ENCODE results near the gene HDAC9.

HDAC9 gene

DNA sequence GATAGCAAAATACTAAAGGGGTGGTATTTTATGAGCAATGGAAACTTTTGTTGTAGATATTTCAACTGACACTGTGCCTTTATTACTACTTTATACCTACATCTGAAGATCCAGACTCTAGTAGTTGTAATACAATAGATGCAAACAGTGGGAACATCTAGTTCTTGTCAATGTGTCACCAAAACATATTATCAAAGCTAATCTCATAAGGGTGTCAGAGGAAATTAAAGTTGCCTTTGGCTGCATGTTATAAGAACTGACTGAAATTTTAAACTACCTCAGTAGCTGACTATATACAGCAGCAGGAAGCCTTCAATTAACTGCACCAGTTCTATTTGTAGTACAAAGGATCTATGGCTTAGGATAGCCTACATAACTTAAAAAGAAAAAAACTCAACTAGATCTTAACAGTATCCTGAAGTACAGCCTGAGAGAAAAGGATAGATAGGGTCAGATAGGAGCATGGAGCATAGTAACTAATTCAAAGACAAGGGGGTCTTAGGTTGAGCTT lies 30.9 kb downstream of the HDAC9 start:
- DNase-seq: no peak

DNA sequence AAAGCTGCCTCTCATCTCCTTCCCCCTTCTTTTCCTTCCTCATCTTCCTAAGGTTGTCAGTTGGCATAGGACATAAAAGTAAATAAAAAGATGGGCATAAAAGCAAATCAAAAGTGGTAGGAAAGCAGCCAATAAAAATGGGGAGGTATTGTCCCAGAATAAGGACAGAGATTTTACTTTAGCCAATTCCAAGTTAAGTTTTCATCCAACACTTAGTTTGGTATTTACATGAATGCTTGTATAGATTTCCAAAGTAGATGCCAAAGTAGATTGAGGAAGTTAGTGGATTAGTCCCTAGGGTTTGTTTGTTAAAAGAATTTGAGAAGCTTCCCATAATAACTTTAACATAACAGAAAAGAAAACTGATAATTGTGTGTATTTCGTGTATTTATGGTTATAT lies 33.7 kb downstream of the HDAC9 start:
- no peak for DNase-seq

DNA sequence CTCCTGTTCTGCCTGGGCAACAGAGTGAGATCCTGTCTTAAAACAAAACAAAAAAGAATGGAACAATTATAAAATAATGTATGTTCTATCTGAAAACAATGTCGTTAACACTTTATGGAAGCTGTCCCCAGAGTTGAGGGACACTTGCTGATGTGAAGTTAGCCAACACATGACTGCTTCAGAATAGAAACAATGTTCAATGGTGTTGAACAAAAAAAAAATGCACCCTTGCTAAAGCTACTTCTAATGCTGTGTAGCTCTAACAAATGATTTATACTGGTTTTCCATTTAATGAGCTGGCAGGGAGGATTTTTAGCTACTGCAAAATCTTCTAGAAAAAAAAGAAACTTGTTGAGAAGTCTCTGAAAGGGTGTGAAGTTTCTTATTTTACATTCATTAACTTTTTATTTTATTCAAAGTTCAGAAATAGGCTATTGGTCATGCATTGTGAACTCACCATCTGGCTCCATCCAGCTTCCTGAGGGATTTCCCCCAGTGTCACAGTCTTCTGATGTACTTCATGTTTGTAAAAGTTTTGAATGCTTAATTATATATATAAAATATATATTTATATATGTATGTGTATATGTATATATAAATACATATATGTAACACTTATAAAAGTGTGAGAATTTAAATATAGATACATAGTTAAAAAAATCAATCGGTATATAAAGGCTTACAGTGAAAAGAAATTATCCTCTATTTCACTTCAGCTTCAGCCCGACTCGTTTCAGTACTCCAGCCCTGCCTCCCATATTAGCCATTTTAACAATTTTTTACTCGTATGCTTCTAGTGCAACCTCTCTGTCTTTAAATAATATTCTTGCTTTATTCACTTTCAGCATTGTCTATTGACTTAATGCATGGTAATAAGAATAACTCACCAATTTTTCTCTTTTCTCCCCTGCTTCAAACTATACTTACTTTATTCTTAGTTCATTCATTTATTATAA lies 35.0 kb downstream of the HDAC9 start:
- no peak for DNase-seq

DNA sequence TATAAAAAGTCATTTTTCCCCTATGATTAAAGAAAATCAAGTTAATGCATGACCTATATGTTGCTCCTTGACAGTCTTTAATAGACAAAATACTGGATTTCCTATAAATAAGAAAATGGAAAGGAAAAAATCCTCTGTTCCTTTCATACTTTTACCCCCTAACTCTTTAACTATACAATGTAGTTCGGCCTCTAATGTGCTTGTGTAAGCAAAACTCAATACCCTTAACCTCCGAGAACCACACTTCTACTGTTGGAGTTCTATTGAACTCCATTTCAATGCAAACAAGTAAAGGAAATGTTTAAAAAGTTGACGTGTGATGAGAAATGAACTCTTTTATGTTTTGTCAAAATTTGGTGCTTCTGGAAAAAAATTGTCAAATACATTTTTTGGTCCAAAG lies 36.0 kb downstream of the HDAC9 start:
- DNase-seq: no peak

DNA sequence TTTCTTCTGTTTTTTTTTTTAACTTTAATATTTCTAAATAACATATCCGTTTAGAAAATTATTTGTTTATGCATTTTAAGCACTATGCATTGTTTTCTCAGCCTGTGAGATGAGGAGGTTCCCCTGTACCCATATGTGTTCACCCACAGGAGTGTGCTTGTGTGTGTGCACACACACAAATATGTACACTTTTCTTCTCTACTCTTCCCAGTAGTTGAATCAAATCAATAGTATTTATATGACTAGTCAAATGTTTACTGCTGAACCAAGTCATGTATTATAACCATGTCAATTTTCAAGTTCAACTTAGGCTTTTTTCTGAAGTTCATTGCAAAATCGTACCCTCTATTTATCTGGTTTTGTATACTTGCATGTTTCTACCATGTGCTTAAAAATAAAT lies 37.3 kb downstream of the HDAC9 start:
- DNase-seq: no peak

DNA sequence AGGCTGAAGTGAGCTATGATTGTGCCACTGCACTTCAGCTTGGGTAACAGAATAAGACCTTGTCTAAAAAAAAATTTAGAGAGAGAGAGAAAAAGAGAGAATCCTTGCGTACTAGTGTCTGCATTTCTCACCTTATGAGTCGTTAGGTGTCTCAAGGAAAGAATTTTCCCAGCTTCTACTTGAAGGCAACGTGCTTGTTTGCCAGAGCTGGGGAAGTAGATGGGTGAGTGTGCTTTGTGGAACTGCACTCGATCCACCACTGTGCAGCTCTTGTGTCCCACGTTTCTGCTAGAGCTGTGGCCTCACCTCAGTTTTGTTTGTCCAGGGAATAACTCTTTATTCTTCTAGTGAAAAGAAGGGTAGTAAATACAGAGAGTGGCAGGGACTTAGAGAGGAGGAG lies 38.9 kb downstream of the HDAC9 start:
- no peak for DNase-seq

DNA sequence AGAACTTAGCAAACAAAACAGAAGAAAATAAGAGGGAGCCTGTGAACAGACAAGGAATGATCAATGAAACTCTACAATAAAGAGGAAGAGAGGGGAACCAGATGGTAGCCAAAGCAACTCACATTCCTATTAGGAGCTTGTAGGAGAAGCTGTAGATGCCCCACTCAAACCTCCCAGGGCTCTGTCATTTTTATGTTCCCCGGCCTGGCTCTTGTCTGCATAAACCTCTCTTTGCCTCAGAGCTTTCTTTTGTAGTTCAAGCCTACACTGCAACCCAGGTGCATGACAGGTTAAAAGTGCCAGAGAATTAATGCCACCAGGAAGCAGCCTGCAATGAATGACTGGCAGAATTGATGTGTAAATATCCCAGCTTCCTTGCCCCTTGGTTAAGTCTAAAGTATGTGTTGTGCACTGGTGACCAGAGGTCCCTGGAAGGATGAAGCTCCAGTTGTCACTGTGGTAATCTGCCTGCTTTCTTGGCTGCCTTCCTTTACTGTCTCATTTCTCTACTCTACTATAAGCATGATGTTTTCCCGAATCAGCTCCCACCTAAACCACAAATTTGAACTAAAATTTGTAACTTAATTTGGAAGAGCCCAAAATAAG lies 40.4 kb downstream of the HDAC9 start:
- no peak for DNase-seq

DNA sequence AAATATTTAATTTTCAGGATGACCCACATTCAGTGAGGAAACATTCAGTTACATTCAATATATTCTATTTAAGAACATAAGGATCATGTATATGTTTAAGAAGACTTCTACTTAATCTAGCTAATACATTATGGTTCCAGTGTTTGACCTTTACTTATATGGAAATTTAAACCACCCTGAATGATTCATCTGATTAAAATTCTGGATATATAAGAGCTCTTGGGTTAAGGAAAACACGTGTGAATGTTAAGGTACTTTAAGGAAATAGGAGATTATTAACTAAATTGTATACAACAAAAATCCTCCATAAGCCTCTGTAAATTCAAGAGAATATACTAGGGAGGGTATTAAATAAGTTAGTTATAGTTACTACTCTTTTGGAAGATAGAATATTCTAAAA lies 40.9 kb downstream of the HDAC9 start:
- no peak for DNase-seq

DNA sequence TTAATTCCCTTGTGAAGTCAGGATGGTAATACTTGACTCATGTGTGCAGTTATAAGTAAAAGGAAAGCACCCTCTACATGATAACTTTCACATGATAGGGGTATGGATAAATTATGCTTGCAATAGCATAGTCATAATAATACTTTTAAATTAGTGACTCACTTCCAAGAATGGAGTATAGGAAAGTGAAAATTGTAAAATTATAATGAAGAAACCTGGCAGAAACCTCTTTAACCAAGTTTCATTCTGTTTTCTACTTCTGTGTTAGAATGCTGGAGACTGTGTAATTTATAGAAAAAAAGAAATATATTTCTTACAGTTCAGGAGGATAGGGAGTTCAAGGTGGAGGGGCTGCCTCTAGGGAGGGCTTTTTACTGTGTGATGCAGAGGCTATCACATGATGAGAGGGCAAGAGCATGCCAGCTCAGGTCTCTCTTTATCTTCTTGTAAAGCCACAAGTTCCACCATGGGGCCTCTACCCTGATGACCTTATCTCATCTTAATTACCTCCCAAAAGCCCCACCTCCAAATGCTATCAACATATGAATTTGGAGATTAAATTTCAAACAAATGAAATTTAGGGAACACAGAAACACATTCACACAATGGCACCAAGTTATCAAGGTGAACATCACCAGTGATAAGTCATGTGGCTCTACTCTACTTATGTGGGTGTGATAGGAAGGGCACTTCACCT lies 43.2 kb downstream of the HDAC9 start:
- DNase-seq: no peak

DNA sequence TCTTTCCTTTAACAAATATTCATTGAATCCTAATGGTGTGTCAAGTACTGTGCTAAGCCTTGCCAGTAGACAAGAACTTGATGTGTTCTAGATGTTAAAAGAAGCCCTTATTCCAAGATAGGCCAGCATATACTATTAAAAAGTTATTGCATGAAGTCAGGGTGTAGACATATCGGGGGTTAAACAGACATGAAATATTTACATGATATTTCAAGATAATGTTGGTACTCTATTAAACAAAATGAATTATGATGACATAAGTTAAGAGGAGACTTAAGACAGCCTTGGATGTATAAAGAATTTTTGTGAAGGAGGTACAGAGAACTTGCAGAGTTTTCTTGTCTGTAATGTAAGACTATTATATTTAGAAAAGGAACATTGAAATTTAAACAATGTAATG lies 44.8 kb downstream of the HDAC9 start:
- no peak for DNase-seq

DNA sequence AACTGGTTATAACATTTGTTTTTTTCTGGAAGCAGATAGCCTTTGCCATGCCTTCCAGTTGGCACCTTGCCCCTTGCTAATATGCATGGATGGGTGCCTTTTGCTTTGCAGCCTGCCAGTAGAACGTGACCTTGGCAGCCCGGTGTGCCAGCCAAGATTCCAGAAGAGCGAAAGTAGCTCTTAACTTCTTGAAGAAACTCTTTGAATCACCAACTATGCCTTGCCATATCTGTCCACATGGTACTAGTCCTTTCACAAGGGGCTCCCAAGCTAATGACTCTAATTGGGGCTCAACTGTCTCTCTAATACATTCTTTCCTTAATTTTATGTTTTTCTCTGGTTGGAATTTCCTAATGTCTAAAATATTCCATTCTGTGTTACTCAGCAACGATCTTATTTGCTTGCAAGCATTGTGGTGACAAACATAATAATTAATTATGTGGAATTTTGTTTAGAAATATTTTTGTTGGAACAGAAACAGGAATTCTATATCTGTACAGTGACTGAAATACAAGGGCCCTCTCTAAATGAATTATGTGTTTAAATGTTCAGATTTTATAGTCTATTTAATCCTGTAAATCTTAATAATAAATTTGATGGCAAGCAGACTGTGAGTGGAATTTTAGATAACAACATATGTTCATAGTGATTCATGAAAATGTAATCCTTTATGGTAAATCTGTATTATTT lies 45.8 kb downstream of the HDAC9 start:
- DNase-seq: peak; percentile 56

DNA sequence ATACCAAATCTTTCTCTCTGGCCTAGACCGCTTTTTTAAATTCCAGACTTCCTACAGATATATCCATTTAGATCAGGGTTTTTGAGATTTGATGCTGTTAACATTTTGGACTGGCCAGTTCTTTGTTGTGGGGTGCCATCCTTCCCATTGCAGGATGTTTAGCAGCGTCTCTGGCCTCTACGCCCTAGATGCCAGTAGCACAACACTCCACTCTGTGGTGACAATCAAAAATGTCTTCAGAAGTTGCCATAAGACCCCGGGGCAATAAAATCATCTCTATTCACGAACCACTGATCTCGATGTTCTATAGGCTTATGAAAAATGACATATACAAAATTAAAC lies 46.3 kb downstream of the HDAC9 start:
- DNase-seq: no peak

DNA sequence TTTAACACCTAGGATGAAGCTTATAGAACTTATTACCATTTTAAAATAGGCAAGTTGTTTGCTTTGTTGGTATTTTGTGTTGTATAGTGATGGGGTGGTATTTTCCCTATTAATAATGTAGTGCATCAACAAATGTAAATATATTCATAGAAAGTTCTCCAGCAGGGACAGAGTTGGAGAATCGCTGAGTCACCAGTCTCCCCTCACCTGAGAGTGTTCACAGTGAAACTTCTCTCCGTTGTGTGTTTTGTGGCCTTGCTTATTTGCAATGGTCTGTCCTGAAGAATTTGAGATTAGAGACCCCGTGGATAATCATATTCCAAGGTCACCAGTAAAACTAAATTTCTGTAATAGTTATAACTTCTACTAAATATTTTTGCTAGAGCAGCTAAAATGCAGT lies 51.0 kb downstream of the HDAC9 start:
- DNase-seq: no peak

DNA sequence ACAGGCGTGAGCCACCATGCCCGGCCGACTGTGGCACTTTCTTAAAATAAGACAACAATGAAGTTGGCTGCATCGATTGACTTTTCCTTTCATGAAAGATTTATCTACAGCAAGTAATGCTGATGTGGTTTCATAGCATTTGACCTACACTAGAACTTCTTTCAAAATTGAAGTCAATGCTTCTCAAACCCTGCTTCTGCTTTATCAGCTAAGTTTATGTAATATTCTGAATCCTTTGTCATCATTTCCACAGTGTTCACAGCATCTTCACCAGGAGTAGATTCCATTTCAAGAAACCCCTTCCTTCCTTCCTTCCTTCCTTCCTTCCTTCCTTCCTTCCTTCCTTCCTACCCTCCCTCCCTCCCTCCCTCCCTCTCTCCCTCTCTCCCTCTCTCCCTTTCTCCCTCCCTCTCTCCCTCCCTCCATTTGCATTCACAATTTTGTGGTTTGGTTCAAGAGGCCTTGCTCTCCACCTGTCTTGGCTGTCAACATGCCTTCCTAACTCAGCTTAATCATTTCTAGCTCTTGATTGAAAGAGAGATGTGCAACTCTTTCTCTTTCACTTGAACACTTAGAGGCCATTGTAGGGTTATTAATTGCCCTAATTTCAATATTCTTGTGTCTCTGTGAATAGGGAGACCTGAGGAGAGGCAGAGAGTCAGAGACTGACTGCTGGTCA lies 52.1 kb downstream of the HDAC9 start:
- no peak for DNase-seq

DNA sequence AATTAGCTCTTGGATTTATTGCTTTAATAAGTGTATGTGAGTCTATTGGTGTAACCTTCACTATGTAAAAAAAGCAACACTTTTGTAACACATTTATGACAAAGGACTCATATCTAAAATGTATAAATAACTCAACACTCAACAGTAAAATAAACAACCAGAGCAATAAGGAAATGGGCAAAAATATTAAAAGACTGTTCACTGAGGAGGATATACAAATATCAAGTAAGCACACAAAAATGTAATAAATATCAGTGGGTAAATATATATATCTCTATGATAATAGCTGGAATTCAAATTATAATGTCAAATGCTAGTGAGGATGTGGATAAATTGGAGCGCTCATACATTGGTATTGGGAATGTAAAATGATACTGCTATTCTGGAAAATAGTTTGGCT lies 53.0 kb downstream of the HDAC9 start:
- no peak for DNase-seq

DNA sequence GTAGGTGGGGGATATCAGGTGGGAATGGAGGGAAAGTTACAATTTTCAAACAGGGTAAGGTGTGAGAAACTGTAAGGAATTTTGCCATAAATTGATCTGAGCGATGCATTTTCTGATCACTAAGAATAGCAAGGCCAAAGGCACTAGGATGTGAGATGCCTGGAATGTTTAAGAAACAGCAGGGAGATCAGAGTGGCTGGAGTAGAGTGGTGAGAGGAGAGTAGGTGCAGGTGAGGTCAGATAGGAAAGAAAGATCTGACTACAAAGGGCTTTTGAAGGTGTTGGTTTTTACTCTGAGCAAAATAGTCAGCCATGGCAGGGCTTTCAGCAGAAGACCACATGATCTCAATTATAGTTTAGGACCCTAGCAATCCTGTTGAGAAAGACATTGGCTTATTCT lies 55.0 kb downstream of the HDAC9 start:
- DNase-seq: no peak

DNA sequence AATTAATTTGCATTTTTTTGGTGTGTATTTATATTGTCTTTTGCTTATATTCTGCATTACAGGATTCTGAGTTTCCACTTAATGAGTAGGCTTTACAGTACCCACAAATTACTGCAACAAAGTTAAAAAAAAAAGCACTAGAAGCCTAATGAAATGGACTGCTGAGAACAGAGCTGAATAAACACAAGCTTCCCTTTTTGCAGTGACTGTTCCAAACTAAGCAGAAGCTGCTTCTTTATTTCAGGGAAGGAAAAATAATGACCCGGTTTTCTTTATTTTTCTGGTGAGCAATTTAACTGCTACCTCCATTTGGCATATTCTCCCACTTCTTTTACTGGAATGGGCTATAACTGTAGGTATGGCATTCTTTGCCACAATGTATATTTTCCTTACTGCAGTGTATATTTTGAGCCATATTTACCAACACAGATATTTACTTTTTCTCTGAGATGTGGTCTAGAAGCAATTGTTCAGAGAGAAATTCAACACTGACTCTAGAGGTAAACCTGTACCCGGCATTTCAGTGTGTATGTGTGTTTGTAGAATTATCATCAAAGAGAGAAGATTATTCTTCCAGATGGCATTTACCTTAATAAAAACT lies 56.9 kb downstream of the HDAC9 start:
- no peak for DNase-seq

DNA sequence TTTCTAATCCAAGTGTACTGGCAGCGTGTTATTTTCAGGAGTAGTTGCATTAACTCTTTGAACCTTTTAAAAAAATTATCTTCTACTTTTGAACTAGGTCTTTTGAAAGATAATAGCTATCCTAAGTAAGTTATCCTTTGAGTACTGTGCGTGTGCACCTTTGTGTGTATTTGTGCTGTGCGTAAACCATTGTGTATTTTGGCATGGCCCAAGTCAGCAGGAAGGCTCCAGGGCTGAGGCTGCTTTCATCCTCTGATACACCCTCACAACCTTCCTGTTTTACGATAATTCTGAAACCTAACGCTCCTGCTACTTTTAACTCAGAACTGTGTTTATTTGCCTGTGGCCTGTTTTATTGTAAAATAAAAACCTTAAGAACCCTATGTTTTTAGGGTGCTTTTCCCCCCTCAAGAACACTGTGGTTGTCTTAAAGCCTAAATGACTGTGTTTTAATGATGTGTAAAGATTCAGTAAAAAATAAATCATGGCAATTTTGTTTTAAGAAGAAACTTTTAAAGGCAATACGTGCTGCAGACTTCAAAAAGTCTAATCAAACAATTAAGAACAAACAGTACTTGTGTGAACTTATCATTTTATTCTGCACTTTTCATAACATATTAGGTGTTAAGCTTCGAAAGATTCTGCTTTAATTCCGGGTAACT lies 57.5 kb downstream of the HDAC9 start:
- no peak for DNase-seq

DNA sequence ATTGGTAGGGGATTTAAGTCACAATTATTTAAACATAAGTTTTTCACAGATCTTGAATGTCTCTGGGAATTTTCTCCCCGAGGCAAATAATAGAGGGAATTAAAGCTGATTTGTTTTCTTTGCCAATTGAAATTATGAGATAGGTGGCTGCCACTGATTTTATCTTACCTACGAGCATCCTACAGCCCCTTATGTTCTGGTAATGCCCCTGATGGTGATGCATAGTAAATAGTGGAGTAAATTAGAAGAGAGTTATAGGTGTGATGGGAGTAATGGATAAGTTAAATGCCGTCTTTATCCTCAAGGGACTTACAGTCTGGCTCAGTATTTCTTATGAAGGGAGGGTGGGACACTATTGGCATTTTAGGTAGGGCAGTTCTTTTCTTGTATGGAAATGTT lies 58.1 kb downstream of the HDAC9 start:
- DNase-seq: no peak

DNA sequence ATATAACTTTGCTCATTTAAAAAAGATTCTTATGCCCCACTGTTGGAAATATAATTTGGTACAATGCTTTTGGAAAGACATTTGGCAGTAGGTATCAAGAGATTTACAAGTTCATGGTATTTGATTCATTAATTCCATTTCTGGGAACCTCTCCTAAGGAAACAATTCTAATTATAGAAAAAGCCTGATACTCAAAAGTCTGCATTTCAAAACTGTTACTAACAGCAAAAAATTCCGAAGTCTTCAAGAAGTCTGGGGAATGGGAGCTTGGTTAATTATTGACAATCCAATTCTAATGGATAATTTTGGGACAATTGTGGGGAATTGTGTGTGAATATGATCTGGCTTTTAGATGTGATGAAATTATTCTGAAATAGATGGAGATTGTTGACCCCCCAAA lies 59.6 kb downstream of the HDAC9 start:
- DNase-seq: no peak

DNA sequence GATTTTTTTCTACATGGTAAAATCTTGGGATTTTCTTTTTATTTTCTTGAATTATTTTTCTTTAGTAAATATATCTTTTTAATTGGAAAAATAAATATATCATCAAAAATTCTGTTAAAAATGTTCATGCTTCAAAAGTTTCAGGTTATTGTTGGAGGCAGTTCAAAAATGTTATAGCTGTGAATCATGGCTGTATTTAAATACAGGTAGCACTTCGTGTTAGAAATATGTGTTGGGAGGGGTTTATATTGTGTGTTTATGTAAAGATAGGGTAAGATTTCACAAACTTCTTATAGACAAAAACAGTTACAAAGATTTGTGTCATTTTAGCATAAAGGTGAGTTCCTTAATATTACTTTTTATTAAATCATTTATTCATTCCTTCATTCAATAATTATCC lies 60.4 kb downstream of the HDAC9 start:
- DNase-seq: no peak

DNA sequence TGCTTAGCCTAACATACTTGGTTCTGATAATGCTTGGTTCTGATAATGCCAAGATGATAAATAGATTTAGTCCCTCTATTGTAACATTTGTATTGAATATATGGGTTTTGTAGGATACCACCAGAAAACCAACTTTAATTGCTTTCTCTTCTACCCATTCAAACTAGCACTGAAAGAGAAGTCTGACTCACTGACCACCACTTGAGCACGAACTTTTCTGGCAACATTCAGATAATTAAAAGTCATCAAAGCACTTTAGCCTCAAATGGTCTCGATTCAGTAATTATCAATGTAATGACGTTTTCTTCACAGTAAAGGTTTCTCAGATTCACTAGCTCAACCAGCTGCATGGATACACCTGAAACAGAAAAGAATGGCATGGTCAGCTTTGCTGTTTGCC lies 63.0 kb downstream of the HDAC9 start:
- DNase-seq: no peak
